GM12891 (cell line): Measurements from ENCODE around the gene PADI3.

Experiments used
- DNase-seq: peaks from one replicate; pipeline ENCODE4 v3.0.0; 2011; ENCODE audit warnings: low spot score; ENCODE audit not compliant: insufficient read length
- FAIRE-seq: peaks from 2 replicates; lab custom pipeline; 2011; peaks lifted over from hg19 to GRCh38; lab: Jason Lieb, UNC
- PAX5 ChIP-seq: IDR thresholded peaks from 2 replicates; pipeline ENCODE4 v1.6.1; 2011; ENCODE audit warnings: low read length, moderate library complexity, mild to moderate bottlenecking; ENCODE audit not compliant: insufficient read depth, severe bottlenecking
- POLR2A ChIP-seq: IDR thresholded peaks from 2 replicates; pipeline ENCODE4 v1.6.1; 2011; ENCODE audit warnings: low read depth, low read length, control low read depth
- POLR2AphosphoS5 ChIP-seq: IDR thresholded peaks from 2 replicates; pipeline ENCODE4 v1.6.1; 2011; ENCODE audit warnings: low read depth, low read length, control low read depth
- POU2F2 ChIP-seq: IDR thresholded peaks from 2 replicates; pipeline ENCODE4 v1.6.1; 2011; ENCODE audit warnings: low read depth, mild to moderate bottlenecking, control low read depth, low read length, moderate library complexity
- SPI1 ChIP-seq: IDR thresholded peaks from 2 replicates; pipeline ENCODE4 v1.6.1; 2011; ENCODE audit warnings: low read depth, low read length, control low read depth
- TAF1 ChIP-seq: IDR thresholded peaks from 2 replicates; pipeline ENCODE4 v1.6.1; 2011; ENCODE audit warnings: low read depth, low read length, control low read depth

PADI3 gene

GRCh38 chr1:17306921-17307320 is 58.0 kb downstream of the PADI3 start:
- no peak for DNase-seq
- no peak for FAIRE-seq
- no peak for TF ChIP-seq PAX5
- TF ChIP-seq POU2F2 = no peak
- TF ChIP-seq TAF1 = no peak
- no peak for TF ChIP-seq POLR2A
- TF ChIP-seq POLR2AphosphoS5 = no peak
- TF ChIP-seq SPI1 = no peak

- no peak for FAIRE-seq
- no peak for TF ChIP-seq POU2F2
- TF ChIP-seq TAF1 = no peak
- no peak for TF ChIP-seq POLR2A
- TF ChIP-seq PAX5 = no peak
- no peak for TF ChIP-seq POLR2AphosphoS5
- no peak for TF ChIP-seq SPI1
- DNase-seq = no peak
Measured at GRCh38 chr1:17307329-17307728, 58.4 kb downstream of the PADI3 start.

GRCh38 chr1:17307946-17308345 is 59.0 kb downstream of the PADI3 start, which contains the start of gene PADI4:
TSS of gene PADI4 (plus strand) at chr1:17308197. CDS start at chr1:17308223, 26 bp downstream.
- FAIRE-seq (no peak), DNase-seq (no peak)
- TF ChIP-seq TAF1 = no peak
- TF ChIP-seq POLR2A = no peak
- TF ChIP-seq POU2F2 = no peak
- no peak for TF ChIP-seq PAX5
- no peak for TF ChIP-seq SPI1
- no peak for TF ChIP-seq POLR2AphosphoS5

GRCh38 chr1:17308593-17308992 is 59.7 kb downstream of the PADI3 start:
- TF ChIP-seq POU2F2 = no peak
- no peak for TF ChIP-seq PAX5
- TF ChIP-seq POLR2A = no peak
- no peak for TF ChIP-seq TAF1
- no peak for TF ChIP-seq POLR2AphosphoS5
- TF ChIP-seq SPI1 = no peak
- DNase-seq (no peak), FAIRE-seq (no peak)

- FAIRE-seq (no peak), DNase-seq (no peak)
- TF ChIP-seq POU2F2 = no peak
Measured at GRCh38 chr1:17309426-17310067, 60.6 kb downstream of the PADI3 start.

- FAIRE-seq (no peak), DNase-seq (no peak)
- no peak for TF ChIP-seq TAF1
- TF ChIP-seq SPI1 = no peak
- TF ChIP-seq POLR2AphosphoS5 = no peak
- TF ChIP-seq POU2F2 = no peak
- no peak for TF ChIP-seq POLR2A
- TF ChIP-seq PAX5 = no peak
Measured at GRCh38 chr1:17310068-17310640, 61.3 kb downstream of the PADI3 start.

GRCh38 chr1:17313530-17314309 is 64.8 kb downstream of the PADI3 start:
- DNase-seq (no peak), FAIRE-seq (no peak)
- TF ChIP-seq PAX5 (no peak), POLR2A (no peak), SPI1 (no peak), TAF1 (no peak), POU2F2 (no peak), POLR2AphosphoS5 (no peak)

- TF ChIP-seq POLR2AphosphoS5 (no peak), SPI1 (no peak), TAF1 (no peak), PAX5 (no peak), POLR2A (no peak), POU2F2 (no peak)
- no peak for DNase-seq
- no peak for FAIRE-seq
Measured at GRCh38 chr1:17314491-17314971, 65.6 kb downstream of the PADI3 start.

GRCh38 chr1:17315542-17316130 is 66.7 kb downstream of the PADI3 start:
- TF ChIP-seq POLR2AphosphoS5 (no peak), POU2F2 (no peak), TAF1 (no peak), PAX5 (no peak), SPI1 (no peak), POLR2A (no peak)
- FAIRE-seq = no peak

More at GRCh38 chr1:17315542-17316130, 66.7 kb downstream of the PADI3 start:
- DNase-seq = no peak
